HG03354 (cell line): Measurements from ENCODE around the gene PTTG1IP.
"Not testable (repeated sequence)": the region's sequence is repeated elsewhere in the genome, so short reads cannot be mapped to it uniquely, and the experiment has no call there.

Experiments
- ATAC-seq: cut with Tn5 transposase; IDR thresholded peaks from one replicate; pipeline ENCODE4 v1.9.1; 2021; ENCODE audit warnings: mild to moderate bottlenecking; ENCODE audit not compliant: unreplicated experiment, poor library complexity, severe bottlenecking

The PTTG1IP gene, protein sequence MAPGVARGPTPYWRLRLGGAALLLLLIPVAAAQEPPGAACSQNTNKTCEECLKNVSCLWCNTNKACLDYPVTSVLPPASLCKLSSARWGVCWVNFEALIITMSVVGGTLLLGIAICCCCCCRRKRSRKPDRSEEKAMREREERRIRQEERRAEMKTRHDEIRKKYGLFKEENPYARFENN

DNA sequence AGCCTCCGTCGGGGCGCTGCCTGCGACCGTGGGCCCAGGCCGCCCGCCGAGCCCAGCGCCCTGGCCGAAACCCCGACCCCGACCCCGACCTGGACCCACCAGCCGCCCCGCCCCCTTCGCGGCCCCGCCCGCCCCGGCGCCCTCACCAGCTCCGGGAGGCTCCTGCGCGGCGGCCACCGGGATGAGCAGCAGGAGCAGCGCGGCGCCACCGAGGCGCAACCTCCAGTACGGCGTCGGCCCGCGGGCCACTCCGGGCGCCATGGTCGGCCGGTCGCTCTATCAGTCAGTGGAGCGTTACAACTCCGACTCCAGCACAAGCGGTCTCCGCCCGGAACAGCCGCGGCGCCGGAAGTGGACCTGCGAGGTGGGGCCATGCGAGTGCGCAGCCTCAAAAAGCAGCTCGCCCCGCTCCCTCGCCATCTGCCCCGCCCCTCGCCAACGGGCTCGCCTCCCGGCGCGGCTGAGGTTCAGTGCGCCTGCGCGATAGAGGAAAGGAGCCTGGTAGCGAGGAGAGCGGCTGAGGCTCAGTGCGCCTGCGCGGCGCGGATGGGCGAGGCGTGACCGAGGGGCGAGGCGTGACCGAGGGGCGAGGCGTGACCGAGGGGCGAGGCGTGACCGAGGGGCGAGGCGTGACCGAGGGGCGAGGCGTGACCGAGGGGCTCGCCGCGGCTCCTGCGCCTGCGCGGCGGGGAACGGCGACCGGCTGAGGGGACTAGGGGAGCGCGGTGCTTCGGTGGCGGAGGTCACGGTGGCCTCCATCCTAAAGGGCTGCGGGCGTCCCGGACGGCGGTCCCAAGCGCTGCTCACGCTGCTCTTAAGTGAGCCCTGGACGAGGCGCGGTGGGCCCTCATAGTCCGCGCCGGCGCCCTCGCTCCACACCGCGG is at the start of gene PTTG1IP:
Gene PTTG1IP, minus strand, starts transcription at position 335 of the 884 bp plus-strand sequence. Its CDS starts 74 bp downstream, at position 261.
- peak; percentile 76 for ATAC-seq

DNA sequence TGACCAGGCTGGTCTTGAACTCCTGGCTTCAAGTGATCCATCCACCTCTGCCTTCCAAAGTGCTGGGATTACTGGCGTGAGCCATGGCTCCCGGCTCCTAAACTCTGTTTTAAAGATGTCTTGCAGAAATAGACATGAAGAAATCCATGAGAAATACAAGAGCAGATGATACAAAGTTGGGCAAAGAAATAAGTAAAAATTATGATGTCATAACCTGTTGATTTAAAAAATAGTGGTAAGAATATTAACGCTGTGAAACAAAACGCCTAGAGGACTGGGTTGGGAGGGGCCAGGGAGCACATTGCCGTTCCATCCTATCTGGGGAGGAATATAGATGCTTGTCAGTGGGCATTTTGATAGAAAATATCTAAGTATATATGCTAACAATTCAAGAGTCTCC is 48.4 kb upstream of the PTTG1IP start:
- ATAC-seq, result no peak

DNA sequence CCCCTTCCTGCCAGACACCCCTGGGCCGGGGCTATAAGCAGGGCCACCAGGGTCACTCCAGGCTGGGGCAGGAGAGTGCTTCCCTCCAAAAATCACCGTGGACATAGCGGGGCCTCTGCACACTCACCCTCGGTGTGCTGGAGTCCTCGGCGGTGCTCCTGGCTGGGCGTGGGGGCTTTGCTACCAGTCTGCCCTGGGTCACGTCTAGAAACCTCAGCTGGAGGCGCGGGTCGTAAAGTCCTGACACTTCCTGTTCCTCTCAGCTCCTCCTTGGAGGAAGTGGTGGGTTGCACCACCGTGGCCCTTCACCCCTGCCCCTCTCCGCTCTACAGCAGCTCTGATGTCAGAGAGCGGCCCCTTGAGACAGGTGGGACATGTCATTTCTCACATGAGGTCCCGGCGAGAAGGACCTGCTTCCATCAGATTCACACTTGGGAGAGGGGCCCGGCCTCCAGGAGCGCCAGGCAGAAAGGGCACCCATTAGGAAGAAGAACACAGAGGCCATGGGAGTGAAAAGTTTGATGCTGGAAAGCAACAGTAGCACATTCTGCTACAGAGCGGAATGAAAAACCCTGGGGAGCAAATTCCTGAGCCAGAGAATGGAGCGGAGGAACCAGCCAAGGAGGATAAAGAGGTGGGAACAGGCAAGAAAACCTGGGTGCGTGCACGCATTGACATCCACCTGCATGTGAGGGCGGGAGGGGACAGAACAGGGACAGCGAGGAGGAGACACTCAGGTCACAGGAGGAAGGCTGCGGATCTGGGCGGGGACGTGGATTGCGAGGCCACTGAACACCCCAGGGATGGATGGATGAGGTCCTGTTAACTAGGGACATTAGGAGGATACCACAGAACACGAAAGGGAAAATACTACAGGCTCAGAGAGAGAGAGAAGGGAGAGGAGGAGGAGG is 47.5 kb upstream of the PTTG1IP start, which contains the start of gene ITGB2:
Gene ITGB2, minus strand, starts transcription at position 206 of the 911 bp plus-strand sequence. CDS start 10,117 bp downstream, outside the sequence.
- peak; percentile 72 for ATAC-seq

GRCh38 chr21:44919913-44920693 is 46.6 kb upstream of the PTTG1IP start:
- peak; percentile 21 for ATAC-seq

GRCh38 chr21:44919111-44919912 is 45.8 kb upstream of the PTTG1IP start:
- no peak for ATAC-seq

- no peak for ATAC-seq
Measured at GRCh38 chr21:44918581-44919033, 45.1 kb upstream of the PTTG1IP start.

DNA sequence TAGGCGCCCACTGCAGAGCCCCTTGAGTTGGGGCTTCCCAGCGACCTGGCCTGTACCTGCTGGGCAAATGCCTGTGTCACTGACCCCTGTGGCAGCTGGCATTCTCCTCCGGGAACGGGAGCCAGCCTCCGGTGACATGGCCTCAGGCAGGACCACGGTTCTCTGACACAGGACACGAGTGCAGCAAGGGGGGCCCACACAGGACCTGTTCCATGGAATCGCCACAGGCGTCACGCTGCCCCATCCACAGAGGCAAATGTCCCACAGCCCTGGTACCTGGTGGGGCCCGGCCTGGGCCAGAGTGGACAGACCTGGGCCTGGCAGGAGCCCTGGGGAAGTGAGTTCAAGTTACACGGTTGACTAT is 44.6 kb upstream of the PTTG1IP start:
- ATAC-seq, result no peak

GRCh38 chr21:44917446-44918106 is 44.1 kb upstream of the PTTG1IP start:
- ATAC-seq, result no peak

DNA sequence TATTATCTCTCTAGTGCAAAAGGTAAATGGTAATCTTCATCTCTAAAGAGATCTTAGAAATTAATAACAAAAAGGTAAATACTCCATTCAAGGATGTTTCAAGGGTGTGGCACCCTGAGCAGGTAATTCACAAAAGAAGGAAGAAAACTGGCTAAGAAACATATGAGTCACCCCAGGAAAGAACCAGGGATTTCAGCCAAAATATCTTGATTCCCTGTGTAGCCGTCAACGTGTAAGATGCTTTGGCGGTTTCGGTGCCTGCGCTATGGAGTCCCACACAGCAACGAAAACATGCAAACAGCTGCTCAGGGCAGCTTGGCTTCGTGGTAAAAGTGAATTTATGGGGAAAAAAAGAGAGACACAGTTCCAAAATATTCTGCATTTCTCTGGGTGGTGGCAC is 43.5 kb upstream of the PTTG1IP start:
- no peak for ATAC-seq

GRCh38 chr21:44914176-44914874 is 40.8 kb upstream of the PTTG1IP start:
- peak; percentile 58 for ATAC-seq

DNA sequence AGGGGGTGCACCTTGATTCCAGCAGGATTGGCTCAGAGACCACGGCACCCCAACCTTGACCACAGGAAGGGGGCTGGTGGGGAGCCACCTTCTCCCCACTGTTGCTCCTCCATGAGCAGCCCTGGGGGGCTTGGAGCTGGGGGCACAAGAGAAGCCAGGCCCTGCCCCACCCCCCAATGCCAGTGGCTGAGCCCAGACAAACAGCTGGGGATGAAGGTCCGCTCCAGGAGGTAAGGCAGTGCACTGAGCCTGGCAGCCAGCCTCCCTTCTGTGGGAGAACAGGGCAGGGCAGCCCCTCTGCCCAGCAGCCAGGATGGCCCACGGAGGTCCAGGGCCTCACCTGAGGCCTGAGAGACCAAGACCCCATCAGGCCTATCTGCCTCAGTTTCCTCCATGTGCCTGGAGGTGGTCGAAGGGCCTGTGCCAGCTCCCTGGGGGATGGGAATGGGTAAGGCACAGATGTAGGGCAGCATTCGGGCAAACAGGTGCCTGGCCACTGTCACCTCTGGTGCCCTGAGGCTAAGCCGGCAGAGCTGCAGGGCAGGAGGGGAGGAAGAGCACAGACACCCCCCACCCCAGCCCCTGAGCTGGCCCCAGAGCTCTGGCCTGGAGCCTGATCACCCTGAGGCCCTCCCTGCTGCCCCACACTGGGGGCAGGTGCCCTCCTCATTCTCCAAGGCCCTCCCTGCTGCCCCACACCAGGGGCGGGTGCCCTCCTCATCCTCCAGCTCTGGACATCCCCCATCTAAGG is 40.1 kb upstream of the PTTG1IP start:
- ATAC-seq, result no peak

- ATAC-seq, result not testable (repeated sequence)
Measured at GRCh38 chr21:44912506-44913412, 39.3 kb upstream of the PTTG1IP start.

GRCh38 chr21:44912158-44912473 is 38.6 kb upstream of the PTTG1IP start:
- ATAC-seq, result no peak

- ATAC-seq, result peak; percentile 48
Measured at GRCh38 chr21:44911384-44912157, 38.1 kb upstream of the PTTG1IP start.

DNA sequence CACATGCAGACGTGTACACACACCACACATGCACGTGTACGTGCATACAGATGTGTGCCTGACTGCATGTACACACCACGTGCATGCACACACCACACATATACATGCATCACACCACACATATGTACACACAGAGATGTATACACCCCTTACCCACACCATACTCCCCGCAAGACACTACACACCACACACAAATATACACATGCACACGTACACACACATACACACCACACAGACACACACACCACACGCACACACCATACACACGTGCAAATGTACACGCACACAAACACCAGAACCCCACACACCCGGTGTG is 37.5 kb upstream of the PTTG1IP start:
- ATAC-seq, result no peak
